HepG2 (cell line): ENCODE data around the gene RREB1. TPM values are rescaled to one million over a fixed set of nuclear protein-coding genes. Genes with fewer than 3 reads are reported as not detected.

Experiments
- CTCF ChIP-seq: sonication (generic); formaldehyde crosslinking; IDR thresholded peaks from 2 replicates; pipeline ENCODE4 v1.5.0; 2020; ENCODE audit warnings: mild to moderate bottlenecking, missing genetic modification reagents, moderate library complexity
- EP300 ChIP-seq, 3 experiments: sonication (generic) in 1 of 3; formaldehyde crosslinking in 1 of 3; IDR thresholded peaks; 2 replicates each; pipeline versions ENCODE4 v1.5.1 to v1.6.1; 2011 to 2020; ENCODE audit warnings: low read depth in 2 of 3, low read length in 2 of 3, borderline replicate concordance in 1 of 3, improper control_type of control experiment in 1 of 3, mild to moderate bottlenecking in 1 of 3, missing genetic modification reagents in 1 of 3, moderate library complexity in 1 of 3
- HOXA5 ChIP-seq: sonication (generic); formaldehyde crosslinking; IDR thresholded peaks from 2 replicates; pipeline ENCODE4 v1.4.0; 2020; ENCODE audit warnings: missing genetic modification reagents
- NCOA2 ChIP-seq: sonication (generic); formaldehyde crosslinking; IDR thresholded peaks from 2 replicates; pipeline ENCODE4 v1.8.0; 2022; ENCODE audit warnings: inconsistent platforms
- NCOR1 ChIP-seq: fragments of 200-600 bp; sonication (generic); IDR thresholded peaks from 2 replicates; pipeline ENCODE4 v1.7.0; 2017; ENCODE audit warnings: antibody characterized with exemption, low read length, borderline replicate concordance
- RAD51 ChIP-seq: fragments of 450-650 bp; IDR thresholded peaks from 2 replicates; pipeline ENCODE4 v1.6.1; 2016; ENCODE audit warnings: borderline replicate concordance
- ZBTB40 ChIP-seq, 2 experiments: fragments of 450-650 bp in 1 of 2; sonication (generic) in 1 of 2; formaldehyde crosslinking in 1 of 2; IDR thresholded peaks; 2 replicates each; pipeline versions ENCODE4 v1.6.1 to v1.8.0; 2016 to 2022; ENCODE audit warnings: antibody characterized with exemption in 1 of 2, mild to moderate bottlenecking in 1 of 2, missing genetic modification reagents in 1 of 2
- ZNF142 ChIP-seq: sonication (generic); formaldehyde crosslinking; IDR thresholded peaks from 2 replicates; pipeline ENCODE4 v1.4.0; 2020; ENCODE audit warnings: missing genetic modification reagents
- ZNF431 ChIP-seq: sonication (generic); formaldehyde crosslinking; IDR thresholded peaks from 2 replicates; pipeline ENCODE4 v1.9.0; 2022; ENCODE audit warnings: missing genetic modification reagents, low read depth, mild to moderate bottlenecking, borderline replicate concordance
- polyA plus RNA-seq, 8 experiments: library from polyadenylated mRNA; depleted of rRNA in 3 of 8; stranded (reverse) in 7 of 8; unstranded in 1 of 8; fragments of >200 nt; fragmentation: Illumina TruSeq in 4 of 8; extraction: Trizol in 4 of 8; gene quantifications; 2 replicates each; pipeline versions ENCODE4 v1.2.1 to v1.2.3, GENCODE V29; 2011 to 2016; ENCODE audit warnings: low read depth in 4 of 8, missing spikeins in 1 of 8, mixed read lengths in 1 of 8; ENCODE audit not compliant: insufficient read depth in 1 of 8
- total RNA-seq, 5 experiments: library from RNA; depleted of rRNA; stranded (reverse); fragments of >200 nt; fragmentation: Illumina TruSeq; extraction: Trizol; gene quantifications; 2 replicates each; pipeline ENCODE4 v1.2.3, GENCODE V29; 2016; ENCODE audit warnings: low read depth in 1 of 5

RREB1 gene
- total and polyA plus RNA-seq, 2 of the 13 experiments (the other 11 are each of a cell fraction or from before 2014, with no cell fraction given): 6.1 to 23.2 TPM

GRCh38 chr6:7200598-7201443 is 93.1 kb downstream of the RREB1 start (continued):
- TF ChIP-seq ZBTB40 (IDR thresholded peaks at IDR 0.05) (no peak), ZBTB40 (CRISPR knock-in tag; IDR thresholded peaks at IDR 0.05) (no peak), EP300 (IDR thresholded peaks at IDR 0.05; ENCODE audit: low read depth in 2 of 2, low read length in 2 of 2) (peak in 1 of 2 experiments; percentile 57; a peak in 1 of 4 replicates), EP300 (CRISPR knock-in tag; IDR thresholded peaks at IDR 0.05; ENCODE audit: borderline replicate concordance) (0 out of 2 replicates have a peak, but pooled peaks have one; percentile 22), RAD51 (no peak), CTCF (CRISPR knock-in tag) (peak; percentile 18; the same call in 1 of the 2 replicates), ZNF431 (peak; percentile 65; the same call in 1 of the 2 replicates), NCOA2 (0 out of 2 replicates have a peak, but pooled peaks have one; percentile 21), HOXA5 (CRISPR knock-in tag) (no peak), NCOR1 (peak; percentile 17; the same call in 1 of the 2 replicates), ZNF142 (CRISPR knock-in tag) (no peak)
